ENCODE measurements around the gene MMEL1.

DNA sequence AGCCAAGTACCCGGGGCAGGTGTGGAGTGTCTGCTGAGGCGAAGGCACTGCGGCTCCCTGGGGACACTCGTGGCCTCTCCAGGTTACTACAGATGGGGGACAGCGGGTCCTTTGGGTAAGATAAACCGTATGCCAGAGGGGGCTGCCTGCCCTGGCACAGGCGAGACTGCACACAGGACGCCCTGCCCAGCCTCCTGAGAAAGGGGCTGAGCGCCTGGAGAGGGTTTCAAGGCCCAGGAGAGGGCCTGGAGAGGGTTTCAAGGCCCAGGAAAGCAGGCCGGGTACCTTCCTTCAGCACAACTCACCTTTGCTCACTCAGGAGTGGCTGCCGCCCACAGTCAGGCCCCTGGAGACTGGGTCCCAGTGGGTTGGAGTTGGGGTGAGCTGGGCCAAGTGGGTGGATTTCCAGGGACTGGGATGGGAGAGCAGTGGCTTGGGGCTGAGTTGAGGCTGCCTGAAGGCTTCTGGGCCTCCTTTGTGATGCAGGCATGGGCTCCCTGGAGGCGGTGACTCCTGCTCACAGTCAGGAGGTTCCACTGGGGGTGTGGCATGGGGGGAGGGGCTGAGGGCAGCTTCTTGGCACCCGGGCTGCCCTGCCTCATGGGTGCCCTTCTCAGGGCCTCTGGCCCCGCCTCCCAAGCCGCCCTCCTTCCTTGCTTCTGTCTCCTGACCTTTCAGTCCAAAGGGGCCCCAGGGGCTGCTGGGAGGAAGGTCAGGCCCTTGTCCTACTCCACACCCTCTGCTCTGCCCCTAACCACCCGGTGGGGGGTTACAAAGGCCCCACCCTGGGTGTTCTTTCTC, at the start of gene MMEL1:
- TF ChIP-seq CTCF (IDR thresholded peaks at IDR 0.05) (no peak), REST (IDR thresholded peaks at IDR 0.05; ENCODE audit: insufficient read depth in 1 of 2, low read depth in 2 of 2, low read length in 1 of 2) (no peak), SIN3A (IDR thresholded peaks at IDR 0.05; ENCODE audit: borderline replicate concordance, insufficient read depth, low read depth, low read length) (no peak), TCF7L2 (IDR thresholded peaks at IDR 0.05; ENCODE audit: low read depth, low read length) (no peak), POLR2AphosphoS5 (IDR thresholded peaks at IDR 0.05; ENCODE audit: low read depth, low read length) (no peak)

Data from Panc1 (cell line).